Loucy (cell line): ENCODE measurements around the gene SCARF2.

ENCODE experiments used
- H2AFZ ChIP-seq: fragments of 200-600 bp; sonication (generic); 2 replicates; pipeline ENCODE4 v1.6.0; 2016; ENCODE audit warnings: antibody characterized with exemption, mild to moderate bottlenecking, low read length, moderate library complexity
- H3F3A ChIP-seq: fragments of 200-600 bp; 2 replicates; pipeline ENCODE4 v1.6.0; 2016; ENCODE audit warnings: antibody characterized with exemption, low read depth, mild to moderate bottlenecking
- H3K27me3 ChIP-seq: fragments of 200-600 bp; sonication (generic); 2 replicates; pipeline ENCODE4 v1.6.1; 2014; ENCODE audit warnings: low read length, mild to moderate bottlenecking; ENCODE audit not compliant: insufficient read depth, poor library complexity, severe bottlenecking
- H3K36me3 ChIP-seq: fragments of 200-600 bp; sonication (generic); 2 replicates; pipeline ENCODE4 v1.6.1; 2016; ENCODE audit warnings: low read length; ENCODE audit not compliant: insufficient read depth
- H3K4me1 ChIP-seq: fragments of 200-600 bp; sonication (generic); 2 replicates; pipeline ENCODE4 v1.5.1; 2014; ENCODE audit warnings: low read length, mild to moderate bottlenecking; ENCODE audit not compliant: insufficient read depth, poor library complexity, severe bottlenecking
- H3K4me2 ChIP-seq: fragments of 200-600 bp; sonication (generic); 2 replicates; pipeline ENCODE4 v1.6.0; 2014; ENCODE audit warnings: antibody characterized with exemption, low read length, low read depth, mild to moderate bottlenecking; ENCODE audit not compliant: poor library complexity, severe bottlenecking
- H3K4me3 ChIP-seq: fragments of 200-600 bp; sonication (generic); 2 replicates; pipeline ENCODE4 v1.5.1; 2014; ENCODE audit warnings: low read length, mild to moderate bottlenecking, mixed read lengths; ENCODE audit not compliant: poor library complexity, severe bottlenecking
- H3K79me2 ChIP-seq: fragments of 200-600 bp; sonication (generic); 2 replicates; pipeline ENCODE4 v1.6.1; 2014; ENCODE audit warnings: low read length; ENCODE audit not compliant: insufficient read depth
- H3K9ac ChIP-seq: fragments of 200-600 bp; sonication (generic); 2 replicates; pipeline ENCODE4 v1.6.0; 2014; ENCODE audit warnings: mild to moderate bottlenecking, low read depth, low read length, moderate library complexity; ENCODE audit not compliant: poor library complexity, severe bottlenecking
- H3K9me2 ChIP-seq: fragments of 200-600 bp; sonication (generic); replicated peaks from 2 replicates; pipeline ENCODE4 v1.6.1; 2016; ENCODE audit warnings: low read depth, low read length, mixed read lengths
- H3K9me3 ChIP-seq: fragments of 200-600 bp; sonication (generic); 2 replicates; pipeline ENCODE4 v1.6.1; 2014; ENCODE audit warnings: mild to moderate bottlenecking, antibody characterized with exemption, low read length, low read depth; ENCODE audit not compliant: insufficient read depth
- H4K20me1 ChIP-seq: fragments of 200-600 bp; sonication (generic); 2 replicates; pipeline ENCODE4 v1.6.0; 2014; ENCODE audit warnings: antibody characterized with exemption, low read length, mild to moderate bottlenecking; ENCODE audit not compliant: insufficient read depth, poor library complexity, severe bottlenecking
- EZH2phosphoT487 ChIP-seq: fragments of 200-600 bp; IDR thresholded peaks from 2 replicates; pipeline ENCODE4 v1.6.1; 2018; ENCODE audit warnings: antibody characterized with exemption, mild to moderate bottlenecking, moderate library complexity, borderline replicate concordance
- TF ChIP-seq, protein P1 (sequence below): fragments of 200-600 bp; sonication (generic); conservative IDR thresholded peaks from 2 replicates; pipeline ENCODE4 v1.5.1; 2014; ENCODE audit warnings: mild to moderate bottlenecking, antibody characterized with exemption, low read length

Gene SCARF2

GRCh38 chr22:20388200-20388599 lies 49.4 kb downstream of the SCARF2 start:
- TF ChIP-seq, protein P1, sequence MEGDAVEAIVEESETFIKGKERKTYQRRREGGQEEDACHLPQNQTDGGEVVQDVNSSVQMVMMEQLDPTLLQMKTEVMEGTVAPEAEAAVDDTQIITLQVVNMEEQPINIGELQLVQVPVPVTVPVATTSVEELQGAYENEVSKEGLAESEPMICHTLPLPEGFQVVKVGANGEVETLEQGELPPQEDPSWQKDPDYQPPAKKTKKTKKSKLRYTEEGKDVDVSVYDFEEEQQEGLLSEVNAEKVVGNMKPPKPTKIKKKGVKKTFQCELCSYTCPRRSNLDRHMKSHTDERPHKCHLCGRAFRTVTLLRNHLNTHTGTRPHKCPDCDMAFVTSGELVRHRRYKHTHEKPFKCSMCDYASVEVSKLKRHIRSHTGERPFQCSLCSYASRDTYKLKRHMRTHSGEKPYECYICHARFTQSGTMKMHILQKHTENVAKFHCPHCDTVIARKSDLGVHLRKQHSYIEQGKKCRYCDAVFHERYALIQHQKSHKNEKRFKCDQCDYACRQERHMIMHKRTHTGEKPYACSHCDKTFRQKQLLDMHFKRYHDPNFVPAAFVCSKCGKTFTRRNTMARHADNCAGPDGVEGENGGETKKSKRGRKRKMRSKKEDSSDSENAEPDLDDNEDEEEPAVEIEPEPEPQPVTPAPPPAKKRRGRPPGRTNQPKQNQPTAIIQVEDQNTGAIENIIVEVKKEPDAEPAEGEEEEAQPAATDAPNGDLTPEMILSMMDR, result no peak
- TF ChIP-seq EZH2phosphoT487, result no peak
- Histone ChIP-seq H3K79me2 (no peaks in the 10 kb centered on the region), H4K20me1 (no peaks in the 10 kb centered on the region), H3K9me3 (no peaks in the 10 kb centered on the region), H3K9me2 (no peaks in the 10 kb centered on the region), H3K4me2 (no peak overlapping the region), H3F3A (no peaks in the 10 kb centered on the region), H2AFZ (no peak overlapping the region), H3K36me3 (no peaks in the 10 kb centered on the region), H3K9ac (no peak overlapping the region), H3K4me3 (no peak overlapping the region), H3K4me1 (no peaks in the 10 kb centered on the region), H3K27me3 (peaks cover 5% of the 10 kb centered on the region)

DNA sequence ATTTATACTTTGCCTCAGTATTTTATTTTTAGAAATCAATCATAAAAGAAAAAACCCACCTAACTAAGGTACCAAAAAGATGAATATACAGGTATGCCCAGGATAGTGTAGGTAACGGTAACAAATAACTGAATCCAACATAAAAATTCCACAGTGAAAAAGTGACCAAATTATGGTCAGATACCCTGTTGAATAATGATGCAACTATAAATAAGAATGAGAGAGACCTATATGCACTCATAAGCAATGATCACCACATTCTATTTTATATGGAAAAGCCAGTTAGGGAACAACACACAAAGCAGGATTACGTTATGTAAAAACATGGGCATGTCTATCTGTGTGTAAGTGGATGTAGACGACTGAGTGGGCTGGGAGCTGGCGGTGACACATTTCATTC lies 50.7 kb downstream of the SCARF2 start:
- Histone ChIP-seq H3K9ac (no peak overlapping the region), H3K4me2 (no peak overlapping the region), H3K9me2 (no peaks in the 10 kb centered on the region), H3F3A (no peaks in the 10 kb centered on the region), H3K79me2 (no peaks in the 10 kb centered on the region), H3K36me3 (no peaks in the 10 kb centered on the region), H2AFZ (no peak overlapping the region), H3K4me3 (no peak overlapping the region), H3K4me1 (no peaks in the 10 kb centered on the region), H4K20me1 (no peaks in the 10 kb centered on the region), H3K9me3 (no peaks in the 10 kb centered on the region), H3K27me3 (peaks cover 5% of the 10 kb centered on the region)
- TF ChIP-seq, protein P1, result no peak
- no peak for TF ChIP-seq EZH2phosphoT487

DNA sequence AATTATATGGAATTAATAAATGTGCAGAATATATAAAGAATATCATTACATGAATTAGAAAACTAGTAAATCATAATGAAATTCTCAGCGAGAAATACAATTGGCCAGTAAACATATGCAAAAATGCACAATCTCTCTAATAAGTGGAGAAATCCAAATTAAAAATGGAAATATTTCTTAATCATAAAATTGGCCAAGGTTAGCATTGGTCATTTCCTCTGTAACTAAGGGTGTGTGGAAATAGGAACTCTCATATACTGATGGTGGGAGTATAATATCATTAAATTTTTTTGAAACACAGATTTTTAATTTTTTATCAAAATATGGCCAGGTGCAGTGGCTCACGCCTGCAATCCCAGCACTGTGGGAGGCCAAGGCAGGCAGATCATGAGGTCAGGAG lies 51.3 kb downstream of the SCARF2 start:
- Histone ChIP-seq H3F3A (no peaks in the 10 kb centered on the region), H3K4me1 (no peaks in the 10 kb centered on the region), H3K79me2 (no peaks in the 10 kb centered on the region), H3K4me3 (no peak overlapping the region), H3K9me2 (no peaks in the 10 kb centered on the region), H3K36me3 (no peaks in the 10 kb centered on the region), H3K9me3 (no peaks in the 10 kb centered on the region), H3K9ac (no peak overlapping the region), H4K20me1 (no peaks in the 10 kb centered on the region), H3K27me3 (peaks cover 5% of the 10 kb centered on the region), H2AFZ (no peak overlapping the region), H3K4me2 (no peak overlapping the region)
- TF ChIP-seq EZH2phosphoT487, result no peak
- TF ChIP-seq, protein P1, result no peak
